Spleen (tissue), 11 donors: ENCODE measurements around the gene MAP3K5. TPM values are rescaled to one million over a fixed set of nuclear protein-coding genes. Genes with fewer than 3 reads are reported as not detected.

Experiments
- DNase-seq: peaks from one replicate; pipeline ENCODE4 v3.0.0-alpha.2; 2020
- H3K27ac ChIP-seq, 8 donors: fragments of 200-600 bp; sonication (generic) in 7 of 8; 1 replicate in 4 of 8; 2 replicates in 4 of 8; pipeline versions ENCODE4 v1.5.0 to v1.8.0; 2016 to 2021; ENCODE audit warnings: inconsistent platforms in 4 of 8, mild to moderate bottlenecking in 4 of 8, moderate library complexity in 1 of 8
- H3K27me3 ChIP-seq, 7 donors: fragments of 200-600 bp; sonication (generic) in 6 of 7; replicated peaks in 1 of 7; 1 replicate in 4 of 7; 2 replicates in 3 of 7; pipeline versions ENCODE4 v1.5.0 to v1.8.0; 2016 to 2021; ENCODE audit warnings: inconsistent platforms in 3 of 7, mild to moderate bottlenecking in 1 of 7
- H3K36me3 ChIP-seq, 6 donors: fragments of 200-600 bp; sonication (generic) in 5 of 6; 1 replicate in 4 of 6; 2 replicates in 2 of 6; pipeline versions ENCODE4 v1.5.0 to v1.8.0; 2016 to 2021; ENCODE audit warnings: inconsistent platforms in 2 of 6
- H3K4me1 ChIP-seq, 6 donors: fragments of 200-600 bp; sonication (generic) in 5 of 6; 1 replicate in 3 of 6; 2 replicates in 3 of 6; pipeline versions ENCODE4 v1.5.0 to v1.8.0; 2016 to 2021; ENCODE audit warnings: inconsistent platforms in 3 of 6
- H3K4me3 ChIP-seq, 8 donors: fragments of 200-600 bp; sonication (generic) in 7 of 8; 1 replicate in 4 of 8; 2 replicates in 4 of 8; pipeline versions ENCODE4 v1.5.0 to v1.8.0; 2016 to 2021; ENCODE audit warnings: inconsistent platforms in 4 of 8, mild to moderate bottlenecking in 4 of 8, moderate library complexity in 2 of 8
- H3K9me3 ChIP-seq, 8 donors: fragments of 200-600 bp; sonication (generic) in 7 of 8; 1 replicate in 4 of 8; 2 replicates in 4 of 8; pipeline versions ENCODE4 v1.5.0 to v1.8.0; 2016 to 2021; ENCODE audit warnings: inconsistent platforms in 4 of 8
- POLR2A ChIP-seq, 3 donors: fragments of 450-650 bp; IDR thresholded peaks; one replicate each; pipeline ENCODE4 v1.5.1; 2017; ENCODE audit warnings: antibody characterized with exemption in 3 of 3, mild to moderate bottlenecking in 1 of 3
- POLR2AphosphoS5 ChIP-seq, 3 donors: sonication (generic); formaldehyde crosslinking; IDR thresholded peaks; one replicate each; pipeline ENCODE4 v1.5.1; 2017; ENCODE audit warnings: antibody characterized with exemption in 3 of 3
- WGBS, 5 donors: extraction: QIAGEN DNeasy Blood & Tissue Kit in 3 of 5; methylation state at CpG; one replicate each; pipeline versions ENCODE4 v1.1.5 to v1.1.7; 2013 to 2018; 5-methylcytosine and 5-hydroxymethylcytosine counted together
- intact Hi-C: fragments of 100-400 bp; cut with DNase I; formaldehyde crosslinking; loops from one replicate; pipeline ENCODE4 v1.15.0; 2023; ENCODE audit warnings: low total_unique reads
- polyA plus RNA-seq, 3 donors: library from polyadenylated mRNA; stranded (reverse); fragments of 200-250 nt; gene quantifications; one replicate each; pipeline ENCODE4 v1.2.1, GENCODE V29; 2013
- total RNA-seq, 7 donors: library from RNA; depleted of rRNA in 3 of 7; stranded (reverse); fragments of >200 nt in 3 of 7; fragmentation: NEBNext Ultra II Directional in 4 of 7; extraction: Animal tissue kit (Norgen Biotek cat#: 25700) in 4 of 7; gene quantifications; one replicate each; pipeline versions ENCODE4 v1.1.0 to v1.2.1, GENCODE V29; 2016 to 2021
- TF ChIP-seq, protein P1 (sequence below), 11 experiments: fragments of 200-600 bp in 7 of 11; fragments of 450-650 bp in 4 of 11; sonication (generic) in 4 of 11; IDR thresholded peaks in 8 of 11; conservative IDR thresholded peaks in 3 of 11; 1 replicate in 7 of 11; 2 replicates in 4 of 11; pipeline versions ENCODE4 v1.4.0 to v1.8.0; 2016 to 2021; ENCODE audit warnings: antibody characterized with exemption in 11 of 11, inconsistent platforms in 4 of 11, mild to moderate bottlenecking in 1 of 11
- donor health status: healthy with polysubstance abuse.
- donor health status: DM: no; HTN: no; CAD: no; lungs with moderate emphysema.
- donor health status: DM: no; HTN: no; CAD: no.
- donor health status: Bipolar disorder and iron deficiency.
- donor health status: healthy.
- donor health status: DM: no; HTN: no; CAD: no.
- donor health status: DM: yes; HTN: yes; CAD: no.

MAP3K5 gene
- total and polyA plus RNA-seq, 10 donors = 7.2 to 55.0 (median 33.2) TPM

DNA sequence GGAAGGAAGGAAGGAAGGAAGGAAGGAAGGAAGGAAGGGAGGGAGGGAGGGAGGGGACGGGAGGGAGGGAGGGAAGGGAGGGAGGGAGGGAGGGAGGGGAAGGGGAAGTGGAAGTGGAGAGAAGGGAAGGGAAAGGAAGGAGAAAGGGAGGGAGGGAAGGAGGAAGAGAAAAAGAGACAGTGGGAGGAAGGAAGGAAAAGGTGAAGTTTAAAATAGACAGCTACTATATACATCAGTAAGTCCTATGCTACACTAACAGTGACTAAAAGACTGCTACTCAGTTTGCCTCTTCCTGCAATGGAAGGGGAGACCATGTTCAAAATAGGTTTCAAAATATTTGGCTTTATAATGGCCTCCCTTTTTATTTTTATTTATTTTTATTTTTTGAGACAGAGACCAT lies 22.5 kb downstream of the MAP3K5 start:
- 17% methylated on average over 1 of the region's 1 CpG; no CpG with 5 or more reads in 4 of the 5 donors for WGBS, 5 donors
- no peak for DNase-seq
- no peak overlapping the region for H3K27ac ChIP-seq
- no peaks in the 10 kb centered on the region for H3K9me3 ChIP-seq
- H3K36me3 ChIP-seq = no peaks in the 10 kb centered on the region
- TF ChIP-seq, protein P1, sequence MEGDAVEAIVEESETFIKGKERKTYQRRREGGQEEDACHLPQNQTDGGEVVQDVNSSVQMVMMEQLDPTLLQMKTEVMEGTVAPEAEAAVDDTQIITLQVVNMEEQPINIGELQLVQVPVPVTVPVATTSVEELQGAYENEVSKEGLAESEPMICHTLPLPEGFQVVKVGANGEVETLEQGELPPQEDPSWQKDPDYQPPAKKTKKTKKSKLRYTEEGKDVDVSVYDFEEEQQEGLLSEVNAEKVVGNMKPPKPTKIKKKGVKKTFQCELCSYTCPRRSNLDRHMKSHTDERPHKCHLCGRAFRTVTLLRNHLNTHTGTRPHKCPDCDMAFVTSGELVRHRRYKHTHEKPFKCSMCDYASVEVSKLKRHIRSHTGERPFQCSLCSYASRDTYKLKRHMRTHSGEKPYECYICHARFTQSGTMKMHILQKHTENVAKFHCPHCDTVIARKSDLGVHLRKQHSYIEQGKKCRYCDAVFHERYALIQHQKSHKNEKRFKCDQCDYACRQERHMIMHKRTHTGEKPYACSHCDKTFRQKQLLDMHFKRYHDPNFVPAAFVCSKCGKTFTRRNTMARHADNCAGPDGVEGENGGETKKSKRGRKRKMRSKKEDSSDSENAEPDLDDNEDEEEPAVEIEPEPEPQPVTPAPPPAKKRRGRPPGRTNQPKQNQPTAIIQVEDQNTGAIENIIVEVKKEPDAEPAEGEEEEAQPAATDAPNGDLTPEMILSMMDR (IDR thresholded peaks at IDR 0.05 in 8 of 11, conservative IDR thresholded peaks at IDR 0.05 in 3 of 11) = no peak
- TF ChIP-seq POLR2AphosphoS5 (IDR thresholded peaks at IDR 0.05) = no peak
- TF ChIP-seq POLR2A (IDR thresholded peaks at IDR 0.05) = no peak
- no peaks in the 10 kb centered on the region for H3K27me3 ChIP-seq
- intact Hi-C loops = no loop called here
- peaks cover 38 to 98% (median 82%) of the 10 kb centered on the region in 6 donors for H3K4me1 ChIP-seq
- H3K4me3 ChIP-seq = no peak overlapping the region

DNA sequence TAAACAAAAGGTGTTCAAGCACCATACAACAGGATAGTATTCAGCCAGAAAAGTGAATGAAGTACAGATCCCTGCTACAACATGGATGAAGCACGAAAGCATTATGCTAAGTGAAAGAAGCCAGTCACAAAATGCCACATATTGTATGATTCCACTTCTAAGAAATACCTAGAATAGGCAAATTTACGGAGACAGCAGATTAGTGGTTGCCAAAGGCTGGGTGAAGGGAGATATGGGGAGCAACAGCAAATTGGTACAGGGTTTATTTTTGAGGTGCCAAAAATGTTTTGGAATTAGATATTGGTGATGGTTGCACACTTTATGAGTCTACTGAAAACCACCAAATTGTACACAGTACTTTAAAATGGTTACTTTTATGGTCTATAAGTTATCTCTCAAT lies 23.2 kb downstream of the MAP3K5 start:
- WGBS, 5 donors = 91 to 99% (median 95%) methylated on average over 2 of the region's 2 CpGs
- Histone ChIP-seq H3K27me3 (no peaks in the 10 kb centered on the region), H3K9me3 (no peaks in the 10 kb centered on the region), H3K4me1 (peaks cover 43 to 98% (median 82%) of the 10 kb centered on the region in 6 donors), H3K4me3 (no peak overlapping the region), H3K36me3 (no peaks in the 10 kb centered on the region), H3K27ac (peak overlapping the region in 3 of 8 donors; percentile 82 to 91 (median 85))
- intact Hi-C loops = no loop called here
- no peak for DNase-seq
- TF ChIP-seq POLR2AphosphoS5 (IDR thresholded peaks at IDR 0.05) = no peak
- TF ChIP-seq POLR2A (IDR thresholded peaks at IDR 0.05) = no peak

DNA sequence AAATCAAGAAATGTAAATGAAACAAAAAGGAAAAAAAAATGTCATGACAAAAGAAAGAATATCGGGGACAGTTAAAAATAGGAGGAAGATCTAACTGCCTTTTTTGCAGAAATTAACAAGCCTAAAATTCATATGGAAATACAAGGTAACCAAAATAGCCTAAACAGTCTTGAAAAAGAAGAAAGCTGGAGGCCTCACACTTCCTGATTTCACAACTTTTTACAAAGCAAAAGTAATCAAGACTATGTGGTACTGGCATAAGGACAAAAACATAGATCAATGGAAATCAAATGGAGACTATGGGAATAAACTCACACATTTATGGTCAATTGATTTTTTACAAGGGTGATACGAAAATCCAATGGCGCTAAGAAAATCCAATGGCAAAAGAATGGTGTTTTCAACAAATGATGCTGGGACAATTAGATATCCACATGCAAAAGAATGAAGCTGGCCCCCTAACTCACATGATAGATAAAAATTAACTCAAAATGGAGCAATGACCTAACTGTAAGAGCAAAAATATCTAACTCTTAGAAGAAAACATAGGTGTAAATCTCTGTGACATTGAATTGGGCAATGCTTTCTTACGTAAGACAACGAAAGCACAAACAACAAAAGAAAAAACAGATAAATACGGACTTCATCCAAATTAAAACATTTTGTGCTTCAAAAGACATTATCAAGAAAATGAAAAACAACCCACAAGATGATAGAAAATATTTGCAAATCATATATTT lies 24.5 kb downstream of the MAP3K5 start:
- intact Hi-C loops = no loop called here
- no peak overlapping the region for H3K4me3 ChIP-seq
- H3K9me3 ChIP-seq = no peaks in the 10 kb centered on the region
- peak overlapping the region in 7 of 8 donors; percentile 63 to 91 (median 82) for H3K27ac ChIP-seq
- no peaks in the 10 kb centered on the region for H3K36me3 ChIP-seq
- no peak for TF ChIP-seq POLR2A (IDR thresholded peaks at IDR 0.05)
- no peak for TF ChIP-seq POLR2AphosphoS5 (IDR thresholded peaks at IDR 0.05)
- TF ChIP-seq, protein P1 (IDR thresholded peaks at IDR 0.05 in 8 of 11, conservative IDR thresholded peaks at IDR 0.05 in 3 of 11) = no peak
- H3K27me3 ChIP-seq = no peaks in the 10 kb centered on the region
- no peak for DNase-seq
- 63 to 84% (median 77%) methylated on average over 6 of the region's 6 CpGs for WGBS, 5 donors
- peaks cover 55 to 98% (median 85%) of the 10 kb centered on the region in 6 donors for H3K4me1 ChIP-seq

DNA sequence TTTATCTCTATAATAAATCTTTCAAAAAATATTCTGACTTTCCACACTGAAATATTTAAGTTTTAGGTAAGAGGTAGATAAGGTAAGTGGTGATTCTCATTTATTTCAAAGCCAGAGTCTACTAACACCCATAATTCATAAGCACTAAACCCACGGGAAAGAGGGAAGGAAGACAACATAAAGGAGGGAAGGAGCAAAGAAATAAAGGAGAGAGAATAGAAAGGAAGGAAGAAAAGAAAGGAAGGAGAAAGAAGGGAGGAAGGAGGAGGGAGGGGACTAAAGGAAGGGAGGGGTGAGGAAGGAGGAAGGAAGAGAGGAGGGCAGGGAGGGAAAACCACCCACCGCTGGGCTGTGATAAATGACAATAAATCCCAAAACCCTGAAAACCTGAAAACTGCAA lies 25.2 kb downstream of the MAP3K5 start:
- DNase-seq = no peak
- no peaks in the 10 kb centered on the region for H3K36me3 ChIP-seq
- peaks cover 55 to 98% (median 85%) of the 10 kb centered on the region in 6 donors for H3K4me1 ChIP-seq
- no peak for TF ChIP-seq POLR2AphosphoS5 (IDR thresholded peaks at IDR 0.05)
- intact Hi-C loops = no loop called here
- H3K4me3 ChIP-seq = no peak overlapping the region
- H3K27ac ChIP-seq = peak overlapping the region in 7 of 8 donors; percentile 63 to 91 (median 82)
- H3K9me3 ChIP-seq = no peaks in the 10 kb centered on the region
- WGBS, 5 donors = 14 to 33% (median 24%) methylated on average over 2 of the region's 2 CpGs
- no peaks in the 10 kb centered on the region for H3K27me3 ChIP-seq

DNA sequence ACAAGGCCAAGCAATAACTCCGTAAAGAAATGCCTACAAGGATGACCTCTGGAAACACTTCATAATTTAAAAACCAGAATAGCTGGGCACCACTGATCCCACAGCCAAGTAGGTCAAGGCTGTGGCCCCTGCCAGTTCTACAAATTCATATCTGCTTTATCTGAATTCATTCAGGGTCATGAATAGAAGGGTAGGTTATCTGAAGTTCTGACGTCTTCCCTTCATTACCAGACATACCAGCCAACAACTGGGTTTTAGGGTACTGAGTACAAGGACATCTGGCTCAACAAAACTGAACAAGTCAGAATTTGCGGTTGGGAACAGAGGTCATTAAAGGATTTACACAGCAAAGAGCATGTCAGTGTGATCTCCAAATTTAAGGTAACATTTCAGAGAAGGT lies 26.0 kb downstream of the MAP3K5 start:
- WGBS, 5 donors = 61 to 87% (median 69%) methylated on average over 3 of the region's 3 CpGs
- H3K9me3 ChIP-seq = no peaks in the 10 kb centered on the region
- intact Hi-C loops = no loop called here
- TF ChIP-seq, protein P1 (IDR thresholded peaks at IDR 0.05 in 8 of 11, conservative IDR thresholded peaks at IDR 0.05 in 3 of 11) = no peak
- TF ChIP-seq POLR2A (IDR thresholded peaks at IDR 0.05) (no peak), POLR2AphosphoS5 (IDR thresholded peaks at IDR 0.05) (no peak)
- no peak for DNase-seq
- no peaks in the 10 kb centered on the region for H3K36me3 ChIP-seq
- peaks cover 56 to 98% (median 85%) of the 10 kb centered on the region in 6 donors for H3K4me1 ChIP-seq
- H3K4me3 ChIP-seq = no peak overlapping the region
- H3K27ac ChIP-seq = peak overlapping the region; percentile 52 to 91 (median 80)
- no peaks in the 10 kb centered on the region for H3K27me3 ChIP-seq
